GM12891 (cell line): Measurements from ENCODE around the gene ZDHHC8.

Experiments used
- DNase-seq: peaks from one replicate; pipeline ENCODE4 v3.0.0; 2011; ENCODE audit warnings: low spot score; ENCODE audit not compliant: insufficient read length
- FAIRE-seq: peaks from 2 replicates; lab custom pipeline; 2011; peaks lifted over from hg19 to GRCh38; lab: Jason Lieb, UNC
- PAX5 ChIP-seq: IDR thresholded peaks from 2 replicates; pipeline ENCODE4 v1.6.1; 2011; ENCODE audit warnings: low read length, moderate library complexity, mild to moderate bottlenecking; ENCODE audit not compliant: insufficient read depth, severe bottlenecking
- POLR2A ChIP-seq: IDR thresholded peaks from 2 replicates; pipeline ENCODE4 v1.6.1; 2011; ENCODE audit warnings: low read depth, low read length, control low read depth
- POLR2AphosphoS5 ChIP-seq: IDR thresholded peaks from 2 replicates; pipeline ENCODE4 v1.6.1; 2011; ENCODE audit warnings: low read depth, low read length, control low read depth
- POU2F2 ChIP-seq: IDR thresholded peaks from 2 replicates; pipeline ENCODE4 v1.6.1; 2011; ENCODE audit warnings: low read depth, mild to moderate bottlenecking, control low read depth, low read length, moderate library complexity
- SPI1 ChIP-seq: IDR thresholded peaks from 2 replicates; pipeline ENCODE4 v1.6.1; 2011; ENCODE audit warnings: low read depth, low read length, control low read depth
- TAF1 ChIP-seq: IDR thresholded peaks from 2 replicates; pipeline ENCODE4 v1.6.1; 2011; ENCODE audit warnings: low read depth, low read length, control low read depth

Gene ZDHHC8

DNA sequence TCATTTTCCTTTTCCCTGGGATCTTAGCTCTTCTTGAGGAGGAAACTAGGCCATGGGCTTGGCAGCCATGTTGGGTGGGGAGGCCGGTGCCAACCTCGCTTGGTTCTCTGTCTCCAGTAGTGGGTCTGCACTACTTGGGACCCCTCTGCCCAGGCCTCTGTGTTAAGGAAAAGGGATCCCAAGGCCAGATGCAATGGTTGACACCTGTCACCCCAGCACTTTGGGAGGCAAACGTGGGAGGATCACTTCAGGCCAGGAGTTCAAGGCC, 1.9 kb upstream of the ZDHHC8 start:
- no peak for FAIRE-seq

DNA sequence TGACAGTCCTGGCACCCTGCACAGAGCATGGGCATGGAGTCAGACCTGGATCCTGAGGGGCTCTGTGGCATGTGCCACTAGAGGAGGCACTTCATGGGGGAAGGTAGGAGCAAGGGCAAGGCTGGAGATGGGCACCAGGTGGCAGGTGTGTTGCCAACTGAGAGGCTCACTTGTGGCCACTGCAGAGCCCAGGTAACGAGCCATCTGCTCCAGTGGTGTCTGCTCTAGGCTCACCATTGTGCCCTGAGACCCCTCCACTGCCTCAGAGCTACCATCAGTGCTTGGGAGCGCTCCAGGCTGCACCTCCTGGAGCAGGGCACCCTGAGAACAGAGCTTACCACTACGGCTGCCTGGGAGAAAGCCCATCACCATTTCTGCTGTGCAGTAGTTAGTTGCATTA, 1.3 kb upstream of the ZDHHC8 start:
- DNase-seq, result no peak
- TF ChIP-seq POLR2AphosphoS5, result no peak
- no peak for TF ChIP-seq POLR2A
- TF ChIP-seq SPI1, result no peak
- no peak for TF ChIP-seq POU2F2
- no peak for TF ChIP-seq PAX5
- TF ChIP-seq TAF1, result no peak
- FAIRE-seq, result no peak

More for the DNA sequence above, 1.9 kb upstream of the ZDHHC8 start:
- TF ChIP-seq POLR2A, result no peak
- TF ChIP-seq PAX5, result no peak
- TF ChIP-seq TAF1, result no peak
- TF ChIP-seq POU2F2, result no peak
- no peak for TF ChIP-seq POLR2AphosphoS5
- no peak for TF ChIP-seq SPI1
- no peak for DNase-seq

DNA sequence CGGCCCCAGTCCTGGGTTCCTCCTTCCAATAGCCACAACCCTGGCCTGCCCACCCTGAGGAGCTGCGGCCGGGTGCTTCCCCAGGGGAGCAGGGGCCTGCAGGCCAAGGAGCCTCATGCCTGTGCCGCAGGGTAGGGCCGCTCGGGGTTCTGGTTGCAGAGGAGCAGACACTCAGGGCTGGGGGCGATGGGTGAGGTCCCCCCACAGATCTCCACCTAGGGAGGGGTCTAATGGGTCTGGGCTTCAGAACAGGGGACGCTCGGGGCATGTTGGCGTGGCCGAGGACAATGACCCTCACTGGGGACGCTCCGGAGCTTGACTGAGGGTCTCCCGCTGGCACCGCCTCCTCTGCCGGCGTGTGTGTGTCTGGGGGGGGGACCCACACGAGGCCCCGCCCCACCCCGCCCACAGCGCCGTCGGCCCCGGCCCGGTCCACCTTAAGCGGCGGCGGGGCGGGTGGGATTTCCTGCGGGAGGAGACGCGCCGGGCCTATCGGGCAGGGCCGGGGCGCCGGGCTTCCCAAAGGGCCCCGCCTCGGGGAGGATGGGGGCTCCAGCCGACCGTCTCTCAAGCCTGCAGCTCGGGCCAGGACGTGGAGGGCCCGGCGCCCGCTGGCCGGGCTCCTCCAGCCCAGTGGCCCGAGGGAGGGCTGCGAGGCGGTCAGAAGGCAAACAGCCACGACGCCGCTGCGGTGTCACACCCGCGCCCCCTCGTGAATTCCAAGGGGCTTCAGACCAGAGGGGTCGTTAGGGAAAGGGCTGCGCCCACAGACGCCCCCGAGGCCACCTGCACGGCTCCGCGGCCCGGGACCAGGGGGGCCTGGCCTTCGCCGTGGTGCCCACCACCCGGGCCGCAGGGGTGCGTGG, 640 bp upstream of the ZDHHC8 start:
- TF ChIP-seq POU2F2 (no peak), TAF1 (no peak), POLR2A (no peak), POLR2AphosphoS5 (no peak), PAX5 (no peak)
- DNase-seq, result peak; percentile 86

DNA sequence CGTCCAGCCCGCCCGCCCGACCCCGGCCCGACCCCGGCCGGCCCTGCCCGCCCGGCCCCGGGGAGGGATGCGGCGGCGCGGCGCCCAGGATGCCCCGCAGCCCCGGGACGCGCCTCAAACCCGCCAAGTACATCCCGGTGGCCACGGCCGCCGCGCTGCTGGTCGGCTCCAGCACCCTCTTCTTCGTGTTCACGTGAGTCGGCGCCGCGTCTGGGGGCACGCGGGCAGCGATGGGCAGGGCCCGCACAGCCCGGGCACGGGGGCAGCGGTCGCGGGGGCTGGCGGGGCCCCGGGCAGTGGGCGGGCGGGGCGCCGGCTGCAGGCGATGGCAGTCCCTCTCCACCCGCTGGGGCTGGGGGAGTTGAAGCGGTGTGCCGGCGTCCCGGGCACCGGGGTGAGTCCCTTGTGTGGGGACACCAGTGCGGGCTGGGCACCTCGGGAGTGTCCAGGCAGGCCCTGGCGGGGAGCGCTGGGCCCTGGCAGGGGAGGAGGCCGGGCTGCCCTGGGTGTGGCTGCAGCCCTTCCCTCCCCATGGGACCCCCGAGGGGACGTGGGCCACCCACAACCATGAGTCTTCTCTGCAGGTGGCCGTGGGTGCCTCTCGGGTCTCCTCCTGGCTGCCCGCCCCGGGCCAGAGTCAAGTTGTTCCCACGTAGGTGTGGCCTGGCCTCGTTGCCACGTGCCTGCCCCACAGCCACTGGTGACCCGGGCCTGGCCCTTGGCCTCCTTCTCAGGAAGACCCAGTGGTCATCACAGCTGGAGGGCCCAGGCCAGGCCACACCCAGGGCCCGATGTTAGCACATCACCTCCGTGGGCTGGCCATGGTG, 468 bp downstream of the ZDHHC8 start:
- TF ChIP-seq SPI1, result no peak
- TF ChIP-seq PAX5, result no peak
- no peak for TF ChIP-seq POLR2AphosphoS5
- no peak for TF ChIP-seq POU2F2
- no peak for TF ChIP-seq TAF1
- no peak for TF ChIP-seq POLR2A
- DNase-seq, result no peak

More for the DNA sequence above, 640 bp upstream of the ZDHHC8 start:
- FAIRE-seq, result no peak

DNA sequence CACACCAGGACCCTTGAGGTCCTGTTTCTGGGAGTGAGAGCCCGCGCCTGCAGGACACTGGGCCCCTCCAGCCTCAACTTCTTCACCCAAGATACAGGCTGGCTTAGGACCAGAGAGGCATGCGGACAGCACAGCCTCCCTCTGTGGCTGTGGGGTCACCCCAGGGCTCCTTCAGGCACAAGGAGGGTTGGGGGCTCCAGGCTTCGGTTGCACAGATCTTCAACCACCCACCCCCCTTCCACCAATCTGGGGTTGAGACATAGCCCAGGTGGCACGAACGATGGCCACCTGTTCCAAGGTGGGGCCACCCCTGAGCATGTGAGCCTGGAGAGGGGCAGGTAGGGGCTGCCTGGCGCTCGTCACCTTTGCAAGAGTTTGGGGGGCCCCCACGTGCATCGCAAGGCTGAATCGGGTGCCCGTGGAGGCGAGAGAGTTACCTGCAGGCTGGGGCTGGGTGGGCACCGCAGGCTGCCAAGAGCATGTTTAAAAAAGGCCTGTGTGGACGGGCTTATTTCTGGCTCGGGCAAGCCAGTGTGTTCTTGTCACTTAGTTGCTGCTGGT, 1.2 kb downstream of the ZDHHC8 start:
- DNase-seq (no peak), FAIRE-seq (no peak)
- TF ChIP-seq POLR2A, result no peak
- TF ChIP-seq SPI1, result no peak
- TF ChIP-seq PAX5, result no peak
- no peak for TF ChIP-seq POU2F2
- TF ChIP-seq POLR2AphosphoS5, result no peak
- no peak for TF ChIP-seq TAF1

More for the DNA sequence above, 468 bp downstream of the ZDHHC8 start:
- FAIRE-seq, result peak; percentile 5

DNA sequence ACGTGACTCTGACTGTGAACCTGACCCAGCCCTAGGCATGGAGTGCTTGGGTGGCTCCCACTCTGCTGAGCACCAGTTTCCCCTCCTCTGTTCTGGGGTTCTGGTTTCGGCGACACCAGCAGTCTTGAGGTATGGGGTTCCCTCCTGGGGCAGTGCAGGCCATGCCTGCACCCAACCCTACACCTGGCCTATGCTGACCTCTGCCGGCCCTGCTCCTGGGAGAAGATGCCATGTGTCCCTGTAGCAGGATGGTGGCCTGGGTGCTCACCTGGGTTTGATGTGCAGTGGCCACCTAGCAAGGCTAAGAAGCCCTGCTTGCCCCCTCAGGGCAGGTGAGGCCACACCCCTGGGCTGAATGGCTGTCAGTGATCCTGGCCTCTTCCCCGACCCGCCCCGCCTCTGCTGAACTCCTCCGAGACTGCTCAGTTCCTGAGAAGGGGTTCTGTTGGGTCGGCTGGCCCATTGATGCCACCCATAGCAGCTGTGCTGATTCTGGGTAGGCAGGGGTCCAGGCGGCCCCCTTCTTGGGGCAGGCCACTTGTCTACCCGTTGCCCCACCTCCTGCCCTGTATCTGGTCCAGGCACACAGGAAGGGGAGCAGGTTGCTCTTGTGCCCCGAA, 2.4 kb downstream of the ZDHHC8 start:
- no peak for DNase-seq
- FAIRE-seq, result no peak
- no peak for TF ChIP-seq SPI1
- no peak for TF ChIP-seq TAF1
- TF ChIP-seq POU2F2, result no peak
- no peak for TF ChIP-seq POLR2AphosphoS5

DNA sequence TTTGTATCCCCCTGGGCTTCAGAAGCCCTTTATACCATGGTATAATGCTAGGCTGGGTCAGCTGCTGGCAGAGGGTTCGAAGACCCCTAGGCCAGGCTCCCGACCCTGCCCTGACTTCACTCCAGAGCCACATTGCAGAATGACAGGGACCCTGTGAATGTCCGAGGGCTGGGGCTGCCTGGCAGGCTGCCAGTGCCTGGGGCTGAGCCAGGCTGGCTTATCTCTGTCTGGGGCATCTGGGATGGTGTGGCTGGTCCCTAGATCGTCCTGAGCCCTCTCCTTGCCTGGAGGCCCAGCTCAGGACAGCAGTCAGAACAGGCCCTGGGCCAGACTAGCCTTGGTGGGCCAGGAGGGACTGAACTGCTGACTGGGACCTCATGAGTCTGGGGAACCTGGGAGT, 3.7 kb downstream of the ZDHHC8 start:
- FAIRE-seq (no peak), DNase-seq (no peak)
- TF ChIP-seq POLR2A, result no peak
- no peak for TF ChIP-seq TAF1
- TF ChIP-seq POLR2AphosphoS5, result no peak
- no peak for TF ChIP-seq SPI1
- TF ChIP-seq PAX5, result no peak
- no peak for TF ChIP-seq POU2F2

DNA sequence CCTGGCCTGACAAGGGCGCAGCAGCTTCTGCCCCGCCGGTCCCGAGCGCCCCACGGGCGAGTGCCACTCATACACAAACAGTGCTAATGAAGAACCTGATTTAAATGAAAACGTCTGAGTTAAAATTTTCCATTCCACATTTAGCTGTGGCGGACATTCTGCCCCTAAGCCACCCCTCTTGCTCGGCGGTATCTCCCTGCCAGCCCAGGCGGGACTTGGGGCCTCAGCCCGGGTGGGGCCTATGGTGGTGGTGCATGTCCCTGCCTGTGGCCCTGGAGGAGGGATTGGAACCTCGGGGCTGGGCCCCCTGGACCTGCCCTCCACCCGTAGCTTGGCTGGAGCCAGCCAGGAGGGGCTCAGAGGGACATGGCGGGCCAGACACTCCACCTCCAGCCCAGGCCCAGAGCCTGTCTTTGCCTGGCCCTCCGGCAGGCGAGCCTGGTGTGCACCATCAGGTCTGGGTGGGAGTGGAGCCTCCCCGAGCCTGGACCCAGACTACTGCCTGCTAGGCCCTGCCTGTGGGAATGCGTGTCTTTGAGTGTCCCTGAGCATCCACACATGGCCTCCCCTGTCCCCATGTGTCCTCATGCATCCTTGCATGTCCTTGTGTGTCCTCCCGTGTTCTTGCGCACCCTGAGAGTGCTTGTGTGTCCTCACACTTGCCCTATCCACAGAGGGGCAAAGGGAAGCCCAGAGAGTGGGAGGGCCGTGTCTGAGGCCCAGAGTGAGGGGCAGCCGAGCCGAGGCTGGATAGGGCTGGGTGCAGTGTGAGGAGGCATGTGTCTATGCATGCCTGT, 4.4 kb downstream of the ZDHHC8 start:
- no peak for DNase-seq
- TF ChIP-seq SPI1, result no peak
- no peak for TF ChIP-seq TAF1
- no peak for TF ChIP-seq PAX5
- no peak for TF ChIP-seq POLR2AphosphoS5
- TF ChIP-seq POLR2A, result no peak
- TF ChIP-seq POU2F2, result no peak
- FAIRE-seq, result no peak
